ENCODE data around the gene TGFBR2.

Gene TGFBR2

DNA sequence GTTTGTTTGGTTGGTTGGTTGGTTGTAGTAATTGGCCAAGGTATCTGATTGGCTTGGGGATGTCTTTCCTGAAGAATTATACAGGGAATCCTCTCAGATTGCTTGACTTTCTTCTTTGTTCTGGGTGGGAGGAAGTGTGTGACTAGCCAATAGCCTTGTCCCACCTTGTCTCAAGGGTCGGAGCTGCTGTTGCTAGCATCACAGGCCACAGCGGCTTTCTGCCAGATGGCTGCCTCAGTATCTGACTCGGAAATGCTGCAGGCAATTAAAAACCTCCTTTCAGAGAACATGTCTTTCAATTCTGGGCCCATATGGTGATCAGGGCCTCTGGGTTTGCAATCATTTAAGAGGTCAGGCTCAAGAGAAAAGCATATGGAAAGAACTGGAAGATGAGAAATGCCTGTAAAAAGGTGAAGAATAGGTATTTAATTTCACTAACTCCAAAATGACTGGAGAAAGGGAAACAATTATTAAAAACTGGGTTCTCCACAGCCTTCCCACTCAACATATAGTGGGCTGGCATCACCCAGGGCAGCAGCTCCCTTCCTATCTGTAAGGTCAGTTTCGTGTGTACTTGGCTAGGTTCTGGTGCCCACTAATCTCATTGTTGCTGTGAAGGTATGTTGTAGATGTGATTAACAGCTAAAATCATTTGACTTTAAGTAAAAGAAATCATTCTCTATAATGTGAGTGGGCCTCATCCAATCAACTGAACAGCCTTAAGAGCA is 32.4 kb downstream of the TGFBR2 start:
- DNase-seq = no peak

DNA sequence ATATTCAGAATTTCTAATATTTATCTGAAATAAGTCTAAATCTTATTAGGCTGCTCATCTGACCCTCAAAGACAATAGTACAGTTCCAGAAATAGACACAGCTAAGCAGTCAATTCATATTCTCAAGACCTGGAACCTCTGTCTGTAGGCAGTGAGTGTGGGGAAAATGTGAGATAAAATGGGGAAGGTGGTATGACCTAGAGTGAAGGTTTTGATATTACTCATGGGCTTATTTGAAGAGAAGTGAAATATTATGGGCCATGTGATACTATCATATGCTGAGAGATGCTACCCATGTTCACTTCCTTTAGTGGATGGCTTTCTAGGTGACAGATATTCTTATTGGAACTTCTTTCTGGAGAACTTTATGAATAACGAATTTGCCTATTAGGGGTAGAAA is 33.5 kb downstream of the TGFBR2 start:
- DNase-seq = no peak

DNA sequence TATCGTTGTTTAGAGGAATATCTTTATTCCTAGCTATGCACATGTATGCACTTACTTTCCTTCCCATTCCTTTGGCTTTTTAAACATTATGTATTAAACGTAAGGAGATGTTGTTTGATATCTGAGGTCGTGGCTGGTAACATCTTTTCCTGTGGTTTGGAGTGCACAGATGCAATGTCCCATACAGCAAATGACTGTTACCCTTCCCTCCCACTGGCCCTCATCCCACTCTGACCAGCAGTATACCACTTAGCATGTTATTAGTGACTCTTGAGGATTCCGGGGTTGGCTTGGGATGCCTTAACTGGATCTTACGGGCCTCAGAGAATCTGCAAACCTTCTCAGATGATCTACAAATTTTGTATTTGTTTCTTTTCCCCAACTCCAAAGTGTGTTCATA is 34.5 kb downstream of the TGFBR2 start:
- DNase-seq = no peak

DNA sequence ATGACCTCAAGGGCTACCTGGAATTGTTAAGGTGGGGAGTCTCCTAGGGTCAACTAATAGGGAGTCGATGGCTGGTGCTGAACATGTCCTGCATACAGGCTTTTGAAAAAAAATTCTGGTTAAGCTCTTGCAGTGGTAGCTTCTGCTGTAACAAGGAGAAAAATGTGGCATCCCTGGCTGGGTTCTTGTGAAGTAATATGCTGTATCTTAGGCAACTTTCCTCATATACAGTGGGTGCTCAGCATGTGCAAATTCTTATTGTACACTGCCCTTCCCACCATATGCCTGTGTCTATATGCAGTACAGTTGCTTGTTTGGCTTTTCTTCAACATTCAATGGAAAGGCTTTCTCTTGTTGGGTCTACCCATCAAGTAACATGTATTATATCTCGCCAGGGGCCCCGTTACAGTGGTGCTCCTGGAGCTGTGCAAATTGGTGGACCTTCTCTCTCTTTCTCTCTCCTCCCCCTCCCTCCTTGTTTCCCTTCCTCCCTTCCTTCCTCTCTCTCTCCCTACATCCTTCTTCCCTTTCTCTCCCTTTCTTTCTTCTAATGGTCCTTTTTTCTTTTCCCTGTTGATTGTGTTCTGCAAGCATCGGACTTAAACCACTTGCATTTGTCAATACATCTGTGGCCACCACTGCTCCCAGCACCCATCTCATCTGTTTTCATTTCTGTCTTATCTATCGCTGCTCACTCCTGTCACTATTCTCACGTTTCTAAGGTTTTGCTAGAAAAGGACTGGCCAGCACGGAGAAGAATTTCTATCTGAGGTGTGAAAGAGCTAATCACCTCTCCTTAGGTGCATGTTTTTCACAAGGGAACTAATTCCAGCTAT is 35.2 kb downstream of the TGFBR2 start:
- no peak for DNase-seq

DNA sequence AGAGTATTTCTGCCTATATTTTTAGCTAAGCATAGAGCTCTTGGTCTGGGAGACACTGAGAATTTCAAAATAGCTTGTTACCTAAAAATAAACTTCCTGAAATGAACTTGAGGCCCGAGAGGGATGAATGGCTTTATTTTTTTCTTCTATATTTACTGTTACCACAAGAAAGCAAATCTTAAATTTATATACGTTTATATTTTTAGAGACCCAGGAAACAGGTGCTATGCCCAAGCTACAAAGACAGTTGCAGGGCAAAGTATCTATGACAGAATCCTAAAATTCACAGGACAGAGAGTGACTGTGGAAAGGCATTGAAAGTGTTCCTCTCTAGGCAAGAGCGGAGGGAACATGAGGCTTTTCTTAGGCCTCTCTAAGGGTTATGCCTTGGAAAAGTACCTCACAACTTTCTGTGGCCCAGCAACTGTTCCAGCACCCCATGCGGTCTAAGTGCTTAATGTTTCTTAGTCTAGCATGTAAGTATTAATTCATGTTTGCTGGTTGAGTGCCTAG is 36.5 kb downstream of the TGFBR2 start:
- DNase-seq = no peak

DNA sequence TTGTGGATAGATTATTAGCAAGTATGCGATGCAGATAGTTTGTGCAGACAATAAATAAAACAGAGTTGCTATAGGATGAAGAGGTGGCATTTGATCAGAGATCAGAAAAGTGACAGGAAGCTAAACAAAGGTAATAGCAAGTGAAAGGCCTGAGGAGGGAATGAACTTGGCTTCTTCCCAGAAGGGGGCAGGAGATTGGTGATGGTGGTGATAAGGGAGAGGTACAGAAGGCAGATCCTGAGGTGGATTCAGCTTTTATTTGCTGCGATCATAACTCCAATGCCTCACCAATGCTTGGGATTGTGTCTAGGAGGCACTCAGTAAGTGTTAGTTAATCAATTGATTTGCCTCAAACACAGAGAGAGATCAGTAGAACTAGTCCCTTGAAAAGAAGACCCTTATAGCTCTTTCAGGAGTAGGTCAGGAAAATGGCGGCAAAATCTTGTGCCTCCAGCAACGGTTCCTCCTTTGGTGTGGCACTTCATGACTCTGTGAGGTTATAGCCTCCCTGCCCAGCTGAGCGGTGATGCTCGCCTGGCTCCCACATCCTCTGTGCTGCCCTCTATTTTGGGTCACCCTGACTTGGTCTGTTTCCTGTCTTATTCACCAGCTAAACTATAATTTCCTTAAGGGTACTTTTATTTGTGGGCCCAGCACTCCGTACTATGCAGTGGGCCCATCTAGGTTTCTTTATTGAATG is 37.5 kb downstream of the TGFBR2 start:
- DNase-seq = no peak

DNA sequence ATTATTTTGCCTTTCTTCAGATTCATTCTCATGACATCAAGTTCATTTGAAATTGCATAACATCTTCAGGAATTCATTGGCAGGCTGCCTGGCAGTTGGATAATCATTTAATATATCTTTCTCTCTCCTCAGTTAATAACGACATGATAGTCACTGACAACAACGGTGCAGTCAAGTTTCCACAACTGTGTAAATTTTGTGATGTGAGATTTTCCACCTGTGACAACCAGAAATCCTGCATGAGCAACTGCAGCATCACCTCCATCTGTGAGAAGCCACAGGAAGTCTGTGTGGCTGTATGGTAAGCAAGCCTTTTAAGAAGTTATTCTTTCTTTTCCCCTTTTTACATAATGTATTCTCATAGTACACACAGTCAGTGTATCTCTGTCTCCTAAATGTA is 38.2 kb downstream of the TGFBR2 start:
- no peak for DNase-seq

DNA sequence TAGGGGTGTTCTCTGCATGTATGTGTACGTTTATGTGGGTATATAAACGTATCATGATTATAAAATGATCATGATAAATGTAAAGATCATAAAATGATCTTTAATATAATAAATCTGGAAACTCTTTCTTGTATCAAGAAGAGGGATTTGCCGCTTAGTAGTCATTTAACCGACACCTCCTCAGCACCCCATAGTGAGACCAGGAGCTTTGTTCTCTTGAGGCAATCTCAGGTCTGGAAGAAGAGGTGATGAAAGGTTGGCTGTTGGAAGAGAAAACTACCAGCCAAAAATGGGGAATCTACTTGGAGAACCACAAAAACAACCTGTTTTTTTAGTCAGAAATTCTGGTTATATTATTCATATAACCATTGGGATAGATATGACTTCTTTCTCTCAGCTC is 38.7 kb downstream of the TGFBR2 start:
- no peak for DNase-seq

DNA sequence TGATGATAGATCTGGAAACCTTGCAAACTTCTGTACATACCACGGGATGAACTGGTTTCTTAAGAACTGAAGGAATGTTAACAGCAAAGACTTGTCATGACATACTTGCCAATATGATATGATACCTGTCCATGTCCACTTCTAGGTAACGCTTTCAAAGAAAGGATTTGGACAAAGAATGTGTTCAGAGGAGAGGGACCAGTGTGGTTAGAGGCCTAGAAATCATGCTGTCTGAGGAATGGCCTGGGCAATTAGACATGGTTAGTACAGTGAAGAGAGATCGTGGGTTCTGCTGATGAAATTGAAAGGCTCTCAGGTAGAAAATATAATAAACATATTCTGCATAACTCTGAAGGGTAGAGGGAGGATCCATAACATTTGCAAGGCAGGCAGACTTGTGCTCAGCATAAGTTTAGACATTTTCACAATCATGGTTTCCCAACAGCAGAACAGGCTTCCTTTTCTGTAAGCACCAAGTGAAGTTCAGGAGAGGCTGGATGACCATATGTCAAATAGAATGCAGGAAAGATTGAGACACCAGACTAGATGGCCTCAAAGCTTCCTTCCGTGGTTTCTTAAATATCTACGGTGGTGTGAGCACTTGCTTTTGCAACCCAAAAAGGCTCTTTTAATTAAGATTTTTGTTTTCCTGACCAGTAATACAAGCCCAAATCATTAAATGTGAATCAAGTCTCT is 39.9 kb downstream of the TGFBR2 start:
- DNase-seq = no peak

DNA sequence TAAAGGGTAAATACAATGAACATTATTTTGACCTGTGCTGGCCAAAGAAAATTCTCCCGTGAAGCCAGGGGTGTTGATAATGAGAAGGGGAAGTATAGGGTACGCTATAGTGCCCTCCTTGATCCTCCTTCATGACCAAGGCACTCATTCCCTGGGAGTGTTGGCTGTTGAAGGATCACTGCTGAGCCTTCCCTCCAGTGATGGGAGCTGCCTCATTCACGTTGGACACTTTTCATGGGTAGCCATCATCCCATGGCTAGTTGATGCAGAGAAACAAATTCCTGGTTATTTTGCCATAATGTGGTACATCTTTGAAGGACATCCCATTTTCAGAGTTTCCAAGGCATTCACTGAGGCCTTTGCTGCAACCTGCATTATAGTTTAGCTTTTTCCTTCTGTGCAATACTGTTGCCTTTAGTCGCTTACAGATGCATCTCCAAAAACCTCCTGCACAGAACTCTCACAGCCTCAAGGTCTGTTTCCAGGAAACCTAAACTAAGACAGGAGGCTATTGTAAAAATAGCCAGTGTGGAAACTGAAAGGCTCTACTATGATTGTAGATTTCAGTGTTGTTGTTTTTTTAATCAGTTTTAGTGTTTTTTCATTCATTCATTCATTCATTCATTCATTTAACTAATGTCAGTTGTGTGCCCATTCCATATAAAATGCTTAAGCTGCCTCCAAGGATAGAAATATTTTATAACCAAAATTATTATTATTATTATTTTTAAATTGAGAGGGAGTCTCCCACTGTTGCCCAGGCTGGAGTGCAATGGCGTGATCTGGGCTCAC is 40.8 kb downstream of the TGFBR2 start:
- no peak for DNase-seq

DNA sequence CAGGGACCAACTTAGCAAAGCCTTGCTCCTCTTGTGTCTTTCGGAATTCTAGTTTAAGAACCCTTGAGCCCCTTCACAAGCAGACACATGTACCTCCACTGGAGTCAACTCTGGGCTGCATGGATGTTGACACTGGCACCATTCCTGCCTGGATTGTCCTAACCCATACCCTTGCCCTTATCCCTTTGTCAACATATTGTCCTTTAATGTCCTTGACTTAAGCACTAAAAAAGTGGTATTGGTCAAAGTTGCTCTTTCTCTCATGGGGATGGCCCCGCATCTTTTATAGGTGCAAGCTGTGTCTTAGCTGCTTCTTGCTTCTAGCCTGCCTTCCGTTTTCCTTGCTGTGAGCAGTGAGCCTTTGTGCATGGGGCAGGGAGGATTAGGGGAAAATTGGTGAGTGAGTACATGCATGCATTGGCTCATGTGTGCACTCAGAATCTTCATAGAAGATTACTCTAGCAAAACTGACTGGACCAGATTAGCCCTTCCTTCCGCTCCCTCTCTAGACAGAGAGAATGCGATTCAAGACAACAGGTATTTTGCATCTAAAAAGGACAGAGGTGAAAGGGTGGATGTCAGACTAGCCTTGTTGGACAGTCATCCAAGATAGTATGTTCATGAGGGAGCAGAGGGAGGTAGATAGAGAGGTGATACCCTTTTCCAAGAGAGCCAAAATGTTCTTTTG is 42.4 kb downstream of the TGFBR2 start:
- DNase-seq = no peak

DNA sequence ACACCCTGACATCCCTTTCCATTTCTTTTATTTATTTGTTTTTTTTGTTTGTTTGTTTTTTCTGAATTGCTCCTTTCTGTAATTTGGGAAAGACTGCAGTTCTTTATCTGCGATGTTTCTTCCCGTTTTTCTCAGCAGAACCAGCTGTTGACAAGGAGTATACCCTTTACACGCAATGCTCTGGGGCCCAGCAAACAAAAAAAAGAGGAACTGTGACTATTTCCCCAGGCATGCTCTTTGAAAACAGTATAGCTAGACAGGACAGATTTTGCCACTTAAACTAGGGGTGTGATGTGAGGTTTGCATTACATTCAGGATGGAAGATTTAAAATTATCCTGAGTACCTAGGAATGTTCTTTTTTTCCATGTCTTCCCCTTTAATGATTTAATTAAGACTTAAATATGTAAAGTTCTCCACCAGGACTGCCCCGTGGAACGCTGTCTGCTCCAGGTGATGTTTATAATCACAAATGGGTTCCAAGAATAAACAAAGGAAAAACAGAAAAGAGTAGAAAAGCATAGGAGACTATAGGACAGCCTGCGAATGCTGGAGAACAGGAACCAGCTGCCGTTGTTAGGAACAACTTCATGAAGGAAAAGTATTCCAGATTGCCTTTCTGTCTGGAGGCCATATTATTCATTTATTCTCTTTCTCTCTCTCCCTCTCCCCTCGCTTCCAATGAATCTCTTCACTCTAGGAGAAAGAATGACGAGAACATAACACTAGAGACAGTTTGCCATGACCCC is 43.3 kb downstream of the TGFBR2 start:
- no peak for DNase-seq

DNA sequence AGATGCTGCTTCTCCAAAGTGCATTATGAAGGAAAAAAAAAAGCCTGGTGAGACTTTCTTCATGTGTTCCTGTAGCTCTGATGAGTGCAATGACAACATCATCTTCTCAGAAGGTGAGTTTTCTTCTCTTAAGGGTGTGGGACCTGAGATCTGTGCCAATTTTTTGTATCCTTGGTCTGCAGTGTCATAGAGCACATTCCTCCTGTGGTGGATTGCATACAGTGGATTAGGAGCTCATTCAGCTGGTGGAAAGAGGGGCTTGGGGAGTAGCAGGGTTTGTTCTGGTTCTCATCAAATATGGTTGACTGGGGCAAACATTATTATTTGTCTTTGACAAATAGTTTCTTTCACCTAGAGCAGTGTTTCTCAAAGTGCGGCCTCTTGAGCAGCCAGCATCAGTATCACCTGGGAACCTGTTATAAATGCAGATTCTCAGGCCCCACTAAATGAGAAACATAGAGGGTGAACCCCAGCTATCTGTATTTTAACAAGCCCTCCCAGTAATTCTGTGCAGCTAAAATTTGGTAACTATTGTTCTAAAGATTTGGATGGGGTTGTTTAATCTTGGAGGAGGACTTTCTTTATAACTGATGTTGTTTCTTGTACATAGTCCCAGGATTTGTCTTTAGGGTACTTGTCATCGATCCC is 44.1 kb downstream of the TGFBR2 start:
- DNase-seq = no peak

DNA sequence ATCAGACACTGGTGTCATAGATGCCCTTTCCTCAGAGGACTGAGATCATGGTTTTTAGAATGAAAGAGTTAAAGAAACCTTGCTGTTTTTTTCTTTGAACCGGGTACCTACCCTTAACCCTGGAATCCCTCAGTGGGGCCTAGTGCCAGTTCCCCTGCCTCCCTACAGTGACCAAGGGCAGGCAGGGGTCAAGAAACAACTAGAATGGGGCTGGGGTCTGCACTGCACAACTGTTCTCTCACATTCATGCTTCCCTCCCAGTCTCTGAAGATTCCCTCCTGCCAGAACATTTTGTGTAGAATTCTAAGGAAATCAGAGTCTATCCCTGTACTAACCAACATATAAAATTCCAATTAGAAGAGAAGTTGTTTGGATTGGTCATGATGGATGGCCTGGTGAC is 47.9 kb downstream of the TGFBR2 start:
- DNase-seq = no peak

DNA sequence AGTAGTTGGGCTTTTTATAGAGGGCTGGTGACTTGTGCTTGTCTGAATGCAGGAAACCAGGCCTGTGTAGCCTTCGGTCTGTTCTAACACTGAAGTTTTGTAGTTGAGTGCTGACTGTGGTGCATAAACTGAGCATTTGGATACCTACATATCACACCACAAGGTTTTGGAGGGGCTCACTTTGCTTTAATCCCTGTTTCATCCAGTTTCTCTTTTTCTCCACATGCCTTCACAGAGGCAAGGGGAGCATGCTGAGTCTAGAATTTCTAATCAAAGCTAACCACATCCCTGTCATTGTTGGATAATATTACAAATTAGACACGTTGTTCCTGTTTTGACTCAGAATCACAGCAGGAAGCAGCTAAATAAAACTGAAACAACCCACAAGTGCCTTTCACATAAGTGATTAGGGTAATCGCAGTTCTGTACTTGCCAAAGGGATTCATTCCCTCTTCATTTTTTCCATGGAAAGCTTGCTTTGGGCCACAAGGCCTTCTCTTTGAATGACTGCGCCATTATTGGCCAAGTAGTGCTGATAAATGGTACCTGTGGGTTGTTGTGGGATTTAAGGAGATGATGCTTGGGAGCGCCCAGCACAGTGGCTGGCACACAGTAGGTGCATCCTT is 48.9 kb downstream of the TGFBR2 start:
- no peak for DNase-seq

DNA sequence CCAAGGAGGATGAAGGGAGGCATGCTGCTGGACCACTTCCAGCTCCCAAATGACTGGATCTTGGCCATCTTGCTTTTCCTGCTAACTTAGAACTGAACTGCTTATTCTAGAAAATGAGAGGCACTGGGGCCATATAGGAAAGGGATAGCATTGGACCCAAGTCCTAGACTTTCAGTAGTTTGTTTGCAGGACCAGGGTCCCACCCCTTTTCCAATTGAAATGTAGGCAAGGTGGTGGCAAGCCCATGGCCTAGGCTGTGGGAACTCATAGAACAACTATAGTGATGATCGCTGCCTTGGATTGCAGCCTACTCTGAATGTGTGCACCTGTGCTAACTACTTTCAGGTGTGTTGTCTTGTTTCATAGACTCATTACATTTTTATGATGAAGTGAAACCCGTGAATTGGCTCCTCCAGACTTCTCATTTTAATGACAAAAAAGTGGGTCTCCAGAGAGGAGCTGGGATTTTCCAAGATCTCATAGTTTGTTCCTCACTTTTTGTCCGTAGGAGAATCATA is 50.3 kb downstream of the TGFBR2 start:
- DNase-seq = no peak

DNA sequence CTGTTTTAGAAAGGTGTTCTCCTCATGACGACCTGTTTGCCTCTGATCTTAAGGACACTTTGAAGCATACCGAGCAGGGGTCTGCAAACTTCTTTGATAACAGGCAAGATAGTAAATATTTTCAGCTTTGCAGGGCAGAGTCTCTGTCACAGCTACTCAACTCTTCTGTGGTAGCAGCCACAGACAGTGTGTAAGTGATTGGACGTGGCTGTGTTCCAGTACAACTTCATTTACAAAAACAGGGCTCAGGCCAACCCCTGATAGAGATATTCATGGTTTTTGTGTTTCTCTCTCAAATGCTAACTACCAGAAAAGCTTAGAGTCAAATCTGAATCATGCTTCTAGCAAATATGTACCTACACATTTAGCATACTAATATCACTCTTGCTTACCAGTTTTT is 51.5 kb downstream of the TGFBR2 start:
- no peak for DNase-seq

DNA sequence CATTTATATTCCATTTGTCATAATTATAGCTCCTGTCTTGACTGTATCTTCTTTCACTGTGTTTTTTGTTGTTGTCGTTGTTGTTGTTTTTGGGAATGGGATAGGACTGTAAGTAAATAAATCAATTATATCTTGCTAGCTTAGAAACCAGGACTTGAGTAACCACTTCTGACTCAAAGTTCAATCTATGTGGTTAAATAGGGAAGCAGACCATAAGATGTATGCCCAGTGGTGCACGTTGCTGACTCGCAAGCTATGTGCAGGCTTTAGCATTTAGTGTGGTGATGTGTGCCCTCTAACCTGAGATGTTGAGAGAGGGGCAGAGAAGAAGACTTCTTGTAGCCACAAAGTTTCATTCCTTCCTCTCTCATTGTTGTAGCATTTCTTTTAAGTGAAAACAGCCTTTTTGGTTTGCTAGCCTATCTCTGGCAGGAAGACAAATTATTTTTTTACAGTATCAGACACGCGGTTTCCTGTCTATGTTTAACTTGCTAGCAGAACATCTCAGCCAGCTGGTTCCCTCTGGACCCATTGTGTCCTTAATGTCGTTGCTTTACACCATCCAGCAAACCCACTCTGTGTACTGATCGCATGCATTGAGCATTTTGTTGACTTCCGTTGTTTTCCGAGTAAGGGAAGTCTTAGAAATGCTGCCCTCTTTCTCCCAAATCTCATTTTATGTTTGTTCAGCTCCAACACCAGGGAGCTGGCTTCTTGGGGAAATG is 52.1 kb downstream of the TGFBR2 start:
- DNase-seq = no peak

All from cerebellar nuclear complex (tissue), 1 donor.